ENCODE results near the gene MST1R.

DNA sequence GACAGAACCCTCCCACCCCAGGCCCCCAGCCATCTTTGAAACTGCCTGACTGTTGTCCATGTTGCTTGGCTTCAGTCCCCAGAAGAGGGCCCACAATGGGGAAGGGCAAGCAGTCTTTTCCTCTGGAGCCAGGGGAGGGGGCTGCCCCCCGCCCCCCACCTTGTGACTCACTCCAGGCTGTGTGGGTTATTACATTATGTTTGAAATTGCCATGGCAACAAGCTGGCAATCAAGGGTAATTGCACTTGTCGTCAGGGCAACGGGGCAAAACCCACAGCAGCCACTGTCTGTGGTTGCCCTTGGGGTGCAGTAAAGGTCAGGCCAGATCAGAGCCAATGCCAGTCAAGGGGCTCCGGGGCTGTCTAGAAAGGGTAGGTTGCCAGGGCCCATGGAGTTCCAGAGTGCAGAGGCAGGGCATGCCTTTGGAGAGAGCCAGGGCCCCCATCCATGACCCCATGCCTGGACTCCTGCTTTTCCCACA is 30.8 kb downstream of the MST1R start:
- TF ChIP-seq, protein P1, sequence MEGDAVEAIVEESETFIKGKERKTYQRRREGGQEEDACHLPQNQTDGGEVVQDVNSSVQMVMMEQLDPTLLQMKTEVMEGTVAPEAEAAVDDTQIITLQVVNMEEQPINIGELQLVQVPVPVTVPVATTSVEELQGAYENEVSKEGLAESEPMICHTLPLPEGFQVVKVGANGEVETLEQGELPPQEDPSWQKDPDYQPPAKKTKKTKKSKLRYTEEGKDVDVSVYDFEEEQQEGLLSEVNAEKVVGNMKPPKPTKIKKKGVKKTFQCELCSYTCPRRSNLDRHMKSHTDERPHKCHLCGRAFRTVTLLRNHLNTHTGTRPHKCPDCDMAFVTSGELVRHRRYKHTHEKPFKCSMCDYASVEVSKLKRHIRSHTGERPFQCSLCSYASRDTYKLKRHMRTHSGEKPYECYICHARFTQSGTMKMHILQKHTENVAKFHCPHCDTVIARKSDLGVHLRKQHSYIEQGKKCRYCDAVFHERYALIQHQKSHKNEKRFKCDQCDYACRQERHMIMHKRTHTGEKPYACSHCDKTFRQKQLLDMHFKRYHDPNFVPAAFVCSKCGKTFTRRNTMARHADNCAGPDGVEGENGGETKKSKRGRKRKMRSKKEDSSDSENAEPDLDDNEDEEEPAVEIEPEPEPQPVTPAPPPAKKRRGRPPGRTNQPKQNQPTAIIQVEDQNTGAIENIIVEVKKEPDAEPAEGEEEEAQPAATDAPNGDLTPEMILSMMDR (optimal IDR thresholded peaks at IDR 0.05 in 1 of 3, IDR thresholded peaks at IDR 0.05 in 1 of 3, conservative IDR thresholded peaks at IDR 0.05 in 1 of 3; ENCODE audit: extremely low read depth in 1 of 3, insufficient read depth in 2 of 3, low read length in 3 of 3): no peak
- TF ChIP-seq EZH2 (IDR thresholded peaks at IDR 0.05; ENCODE audit: low read length): no peak

Data from keratinocyte (primary cell).